Putamen (tissue), 1 donor: ENCODE measurements around the gene GIPC1.

Experiments used
- DNase-seq: peaks from one replicate; pipeline ENCODE4 v3.0.0-alpha.2; 2016; ENCODE audit warnings: low spot score

Gene GIPC1

GRCh38 chr19:14494411-14494810 lies 1.5 kb downstream of the GIPC1 start:
- no peak for DNase-seq

GRCh38 chr19:14492756-14493337 lies 3.1 kb downstream of the GIPC1 start:
- DNase-seq: no peak

GRCh38 chr19:14487370-14488125 lies 8.4 kb downstream of the GIPC1 start:
- DNase-seq: no peak

- DNase-seq: no peak
Measured at GRCh38 chr19:14482172-14482941, 13.6 kb downstream of the GIPC1 start.

- DNase-seq: no peak
Measured at GRCh38 chr19:14480700-14481079, 15.2 kb downstream of the GIPC1 start.

- DNase-seq: no peak
Measured at GRCh38 chr19:14479975-14480699, 15.8 kb downstream of the GIPC1 start.

- no peak for DNase-seq
Measured at GRCh38 chr19:14479309-14479974, 16.5 kb downstream of the GIPC1 start.

GRCh38 chr19:14478113-14478545 lies 17.8 kb downstream of the GIPC1 start:
- DNase-seq: no peak

- no peak for DNase-seq
Measured at GRCh38 chr19:14477418-14478112, 18.4 kb downstream of the GIPC1 start.

GRCh38 chr19:14476673-14477401 lies 19.1 kb downstream of the GIPC1 start:
- no peak for DNase-seq

- no peak for DNase-seq
Measured at GRCh38 chr19:14476327-14476672, 19.6 kb downstream of the GIPC1 start.

GRCh38 chr19:14475251-14476073 lies 20.5 kb downstream of the GIPC1 start, which contains the start of gene PTGER1:
TSS of gene PTGER1 (minus strand) at chr19:14475354. CDS start at chr19:14474320, 1,034 bp downstream.
- DNase-seq: no peak

GRCh38 chr19:14474827-14475226 lies 21.1 kb downstream of the GIPC1 start:
- DNase-seq: no peak

GRCh38 chr19:14473978-14474578 lies 21.8 kb downstream of the GIPC1 start:
- no peak for DNase-seq

GRCh38 chr19:14473073-14473977 lies 22.6 kb downstream of the GIPC1 start:
- DNase-seq: no peak

- DNase-seq: peak; percentile 34
Measured at GRCh38 chr19:14472202-14472938, 23.6 kb downstream of the GIPC1 start.

GRCh38 chr19:14471436-14472187 lies 24.3 kb downstream of the GIPC1 start:
- DNase-seq: no peak
